Measurements from ENCODE around the gene DCUN1D2. TPM values are rescaled to one million over a fixed set of nuclear protein-coding genes. Genes with fewer than 3 reads are reported as not detected.

The DCUN1D2 gene
- total and polyA plus RNA-seq, 5 donors, result 91.6 to 160 (median 136) TPM

DNA sequence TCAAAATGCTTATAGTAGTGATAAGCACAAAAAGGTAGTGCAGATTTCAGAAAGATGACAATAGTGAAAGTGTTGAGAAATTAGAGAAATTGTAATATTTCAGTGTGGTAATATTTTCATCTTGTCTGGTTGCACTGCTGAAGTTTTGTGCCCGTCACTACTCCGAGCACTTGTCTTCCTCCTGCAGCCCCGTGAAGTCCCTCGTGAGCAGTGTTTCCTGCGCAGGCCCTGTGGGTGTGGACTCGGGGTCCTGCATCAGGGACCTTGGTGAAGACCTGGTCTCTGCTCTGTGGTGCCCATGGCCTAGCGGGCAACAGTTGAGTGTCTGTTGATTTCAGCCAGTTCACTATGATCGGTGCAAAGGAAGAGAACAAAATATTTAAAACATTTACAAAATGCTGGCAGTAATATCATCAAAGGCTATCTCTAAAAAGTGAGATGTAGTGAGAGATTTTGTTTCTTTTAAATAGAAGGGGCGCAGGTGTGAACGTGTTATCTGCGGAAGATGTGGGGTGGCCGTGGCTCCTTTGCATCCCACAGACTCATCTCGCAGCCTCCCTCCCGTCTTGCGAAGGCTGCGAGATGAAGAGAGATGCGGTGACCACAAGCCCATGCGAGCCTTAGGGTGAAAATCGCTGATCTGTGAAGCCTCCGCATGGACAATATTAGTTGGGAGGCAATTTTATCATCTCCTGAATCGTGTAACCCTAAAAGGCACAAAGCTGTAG is 27.7 kb upstream of the DCUN1D2 start:
- no peaks in the 10 kb centered on the region for H3K4me1 ChIP-seq (ENCODE audit: control insufficient read depth, insufficient read depth, low read length)
- no peak overlapping the region for H3K27ac ChIP-seq (ENCODE audit: low read length)
- 93% methylated on average over 21 of the region's 21 CpGs for WGBS
- peak in 1 of 3 donors; percentile 14 for DNase-seq
- no peaks in the 10 kb centered on the region for H3K27me3 ChIP-seq (ENCODE audit: control insufficient read depth, insufficient read depth)
- H3K4me3 ChIP-seq (ENCODE audit: low read length), result no peak overlapping the region
- H3K9me3 ChIP-seq (ENCODE audit: control insufficient read depth, low read length), result no peaks in the 10 kb centered on the region
- no peak for ATAC-seq
- intact Hi-C loops (cut with DNase I), result no loop called here

DNA sequence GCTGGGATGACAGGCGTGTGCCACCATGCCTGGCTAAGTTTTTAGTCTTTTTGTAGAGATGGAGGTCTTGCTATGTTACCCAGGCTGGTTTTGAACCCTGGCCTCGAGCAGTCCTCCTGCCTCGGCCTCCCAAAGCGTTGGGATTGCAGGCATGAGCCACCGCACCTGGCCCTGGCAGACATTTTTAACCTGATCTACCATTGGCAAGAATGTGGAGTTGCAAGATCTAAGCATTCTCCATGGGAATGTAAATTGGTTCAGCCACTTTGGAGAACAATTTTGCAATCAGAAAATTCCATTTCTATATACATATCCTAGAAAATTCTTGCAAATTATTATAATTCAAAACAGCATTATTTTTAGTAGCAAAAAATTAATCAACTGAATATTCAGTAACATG is 24.3 kb upstream of the DCUN1D2 start:
- intact Hi-C loops (cut with DNase I), result no loop called here
- no peaks in the 10 kb centered on the region for H3K4me1 ChIP-seq (ENCODE audit: control insufficient read depth, insufficient read depth, low read length)
- no peaks in the 10 kb centered on the region for H3K9me3 ChIP-seq (ENCODE audit: control insufficient read depth, low read length)
- no peak overlapping the region for H3K4me3 ChIP-seq (ENCODE audit: low read length)
- no peak overlapping the region for H3K27ac ChIP-seq (ENCODE audit: low read length)
- ATAC-seq (no peak), DNase-seq (no peak)
- WGBS, result 96% methylated on average over 5 of the region's 5 CpGs
- H3K27me3 ChIP-seq (ENCODE audit: control insufficient read depth, insufficient read depth), result no peaks in the 10 kb centered on the region

DNA sequence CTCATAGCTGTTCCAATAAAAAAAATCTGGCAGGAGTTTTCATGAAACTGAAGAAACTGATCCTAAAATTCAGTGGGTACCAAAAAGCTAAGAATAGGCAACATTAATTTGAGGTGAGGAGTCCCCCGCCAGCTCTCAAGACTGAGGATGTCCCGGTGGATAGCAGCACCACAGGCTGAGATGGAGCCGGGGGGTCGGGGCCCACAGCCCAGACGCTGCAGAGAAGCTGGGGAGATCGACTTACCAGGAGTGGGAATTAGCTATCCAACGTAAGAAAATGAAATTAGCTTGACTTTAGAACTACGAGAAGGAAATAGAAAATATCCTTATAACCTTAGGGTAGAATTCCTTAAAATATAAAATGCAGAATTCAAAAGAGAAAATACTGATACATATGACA is 23.2 kb upstream of the DCUN1D2 start:
- H3K27ac ChIP-seq (ENCODE audit: low read length), result no peak overlapping the region
- 84% methylated on average over 8 of the region's 8 CpGs for WGBS
- H3K9me3 ChIP-seq (ENCODE audit: control insufficient read depth, low read length), result no peaks in the 10 kb centered on the region
- no peaks in the 10 kb centered on the region for H3K27me3 ChIP-seq (ENCODE audit: control insufficient read depth, insufficient read depth)
- intact Hi-C loops (cut with DNase I), result no loop called here
- H3K4me1 ChIP-seq (ENCODE audit: control insufficient read depth, insufficient read depth, low read length), result no peaks in the 10 kb centered on the region
- no peak overlapping the region for H3K4me3 ChIP-seq (ENCODE audit: low read length)
- ATAC-seq (no peak), DNase-seq (no peak)

DNA sequence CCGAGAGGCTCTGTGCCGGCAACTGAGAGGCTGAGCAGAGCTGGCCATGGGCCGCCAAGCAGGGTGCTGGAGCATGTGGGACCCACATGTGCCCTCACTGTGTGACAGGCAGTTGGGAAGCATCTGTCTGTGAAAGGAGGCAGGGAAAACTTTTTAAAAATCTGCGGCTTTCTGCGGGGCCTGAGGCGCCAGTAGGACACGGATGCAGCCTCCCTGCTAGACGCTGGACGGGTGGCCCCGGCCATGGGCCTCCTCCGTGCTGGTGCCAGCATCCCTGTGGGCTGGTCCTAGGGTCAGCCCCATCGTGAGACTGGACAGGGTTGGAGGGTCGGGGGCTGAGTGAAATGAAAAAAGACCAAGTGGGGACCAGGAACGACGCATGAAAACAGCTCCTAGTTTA is 20.9 kb upstream of the DCUN1D2 start:
- Histone ChIP-seq H3K27ac (ENCODE audit: low read length) (no peak overlapping the region), H3K27me3 (ENCODE audit: control insufficient read depth, insufficient read depth) (no peaks in the 10 kb centered on the region), H3K4me3 (ENCODE audit: low read length) (no peak overlapping the region), H3K4me1 (ENCODE audit: control insufficient read depth, insufficient read depth, low read length) (no peaks in the 10 kb centered on the region), H3K9me3 (ENCODE audit: control insufficient read depth, low read length) (no peaks in the 10 kb centered on the region)
- WGBS, result 95% methylated on average over 15 of the region's 15 CpGs
- intact Hi-C loops (cut with DNase I), result no loop called here
- ATAC-seq, result no peak
- DNase-seq, result no peak

DNA sequence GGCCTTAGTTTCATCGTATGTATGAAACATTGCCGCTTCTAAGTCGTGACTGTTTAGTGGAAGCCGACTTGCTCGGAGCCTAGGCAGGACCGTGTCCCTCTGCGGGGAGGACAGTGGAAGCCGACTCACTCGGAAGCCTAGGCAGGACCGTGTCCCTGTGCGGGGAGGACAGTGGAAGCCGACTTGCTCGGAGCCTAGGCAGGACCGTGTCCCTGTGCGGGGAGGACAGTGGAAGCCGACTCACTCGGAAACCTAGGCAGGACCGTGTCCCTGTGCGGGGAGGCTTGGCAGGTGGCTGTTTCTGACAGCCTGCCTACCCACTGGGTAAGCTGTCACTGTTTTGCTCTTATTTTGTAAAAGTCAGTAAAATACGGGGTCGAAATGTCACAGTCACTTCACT is 20.4 kb upstream of the DCUN1D2 start:
- Histone ChIP-seq H3K4me1 (ENCODE audit: control insufficient read depth, insufficient read depth, low read length) (no peaks in the 10 kb centered on the region), H3K9me3 (ENCODE audit: control insufficient read depth, low read length) (no peaks in the 10 kb centered on the region), H3K27ac (ENCODE audit: low read length) (no peak overlapping the region), H3K27me3 (ENCODE audit: control insufficient read depth, insufficient read depth) (no peaks in the 10 kb centered on the region), H3K4me3 (ENCODE audit: low read length) (no peak overlapping the region)
- 94% methylated on average over 21 of the region's 21 CpGs for WGBS
- DNase-seq (no peak), ATAC-seq (no peak)
- intact Hi-C loops (cut with DNase I), result no loop called here

DNA sequence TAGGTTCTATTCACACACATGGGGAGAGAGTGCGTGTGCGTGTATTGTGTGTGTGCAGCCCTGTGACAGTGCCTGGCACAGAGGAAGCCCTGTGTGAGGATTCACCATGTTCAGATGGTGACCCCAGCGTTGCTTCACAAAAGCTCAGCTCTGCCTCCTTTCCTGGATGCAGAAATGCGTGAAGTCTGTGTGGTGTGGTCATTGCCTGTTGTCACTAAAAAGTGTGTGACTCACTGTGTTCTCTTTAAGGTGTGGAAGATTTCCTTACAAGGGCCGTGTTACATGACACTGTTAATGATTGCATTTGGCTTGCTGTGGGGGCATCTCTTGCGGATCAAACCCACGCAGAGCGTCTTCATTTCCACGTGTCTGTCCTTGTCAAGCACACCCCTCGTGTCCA is 19.5 kb upstream of the DCUN1D2 start:
- no peak overlapping the region for H3K27ac ChIP-seq (ENCODE audit: low read length)
- no peaks in the 10 kb centered on the region for H3K9me3 ChIP-seq (ENCODE audit: control insufficient read depth, low read length)
- DNase-seq (no peak), ATAC-seq (no peak)
- H3K4me3 ChIP-seq (ENCODE audit: low read length), result no peak overlapping the region
- WGBS, result 92% methylated on average over 10 of the region's 10 CpGs
- no peaks in the 10 kb centered on the region for H3K27me3 ChIP-seq (ENCODE audit: control insufficient read depth, insufficient read depth)
- no peaks in the 10 kb centered on the region for H3K4me1 ChIP-seq (ENCODE audit: control insufficient read depth, insufficient read depth, low read length)
- intact Hi-C loops (cut with DNase I), result no loop called here

DNA sequence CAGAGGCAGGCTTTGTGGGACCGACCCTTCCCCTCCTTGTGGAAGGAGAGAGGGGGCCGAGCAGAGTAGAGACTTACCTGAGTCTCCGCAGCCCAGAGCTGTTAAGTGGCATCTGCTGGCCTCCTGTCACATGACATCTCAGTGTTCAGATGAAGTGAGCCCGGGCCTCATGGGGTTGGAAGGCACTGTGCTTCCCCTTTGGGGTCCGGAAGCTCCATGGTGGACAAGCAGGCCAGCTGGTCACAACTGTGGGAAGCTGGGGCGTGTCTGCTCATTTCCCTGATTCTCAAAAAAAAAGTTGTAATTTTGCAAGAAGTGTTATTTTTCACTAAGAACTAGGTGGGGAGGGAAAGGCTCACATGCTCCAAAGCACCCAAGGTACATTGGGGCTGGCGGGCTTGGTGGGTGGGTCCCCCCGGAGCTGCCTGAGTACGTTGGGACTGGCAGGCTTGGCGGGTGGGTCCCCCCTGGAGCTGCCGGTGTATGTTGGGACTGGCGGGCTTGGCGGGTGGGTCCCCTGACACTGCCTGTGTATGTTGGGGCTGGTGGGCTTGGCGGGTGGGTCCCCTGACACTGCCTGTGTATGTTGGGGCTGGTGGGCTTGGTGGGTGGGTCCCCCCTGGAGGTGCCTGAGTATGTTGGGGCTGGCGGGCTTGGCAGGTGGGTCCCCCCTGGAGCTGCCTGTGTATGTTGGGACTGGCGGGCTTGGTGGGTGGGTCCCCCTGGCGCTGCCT is 18.2 kb upstream of the DCUN1D2 start:
- WGBS, result 92% methylated on average over 17 of the region's 17 CpGs
- no peak overlapping the region for H3K4me3 ChIP-seq (ENCODE audit: low read length)
- intact Hi-C loops (cut with DNase I), result no loop called here
- DNase-seq (no peak), ATAC-seq (peak in 1 of 2 donors; percentile 35)
- H3K4me1 ChIP-seq (ENCODE audit: control insufficient read depth, insufficient read depth, low read length), result no peaks in the 10 kb centered on the region
- no peaks in the 10 kb centered on the region for H3K27me3 ChIP-seq (ENCODE audit: control insufficient read depth, insufficient read depth)
- H3K9me3 ChIP-seq (ENCODE audit: control insufficient read depth, low read length), result no peaks in the 10 kb centered on the region
- no peak overlapping the region for H3K27ac ChIP-seq (ENCODE audit: low read length)

DNA sequence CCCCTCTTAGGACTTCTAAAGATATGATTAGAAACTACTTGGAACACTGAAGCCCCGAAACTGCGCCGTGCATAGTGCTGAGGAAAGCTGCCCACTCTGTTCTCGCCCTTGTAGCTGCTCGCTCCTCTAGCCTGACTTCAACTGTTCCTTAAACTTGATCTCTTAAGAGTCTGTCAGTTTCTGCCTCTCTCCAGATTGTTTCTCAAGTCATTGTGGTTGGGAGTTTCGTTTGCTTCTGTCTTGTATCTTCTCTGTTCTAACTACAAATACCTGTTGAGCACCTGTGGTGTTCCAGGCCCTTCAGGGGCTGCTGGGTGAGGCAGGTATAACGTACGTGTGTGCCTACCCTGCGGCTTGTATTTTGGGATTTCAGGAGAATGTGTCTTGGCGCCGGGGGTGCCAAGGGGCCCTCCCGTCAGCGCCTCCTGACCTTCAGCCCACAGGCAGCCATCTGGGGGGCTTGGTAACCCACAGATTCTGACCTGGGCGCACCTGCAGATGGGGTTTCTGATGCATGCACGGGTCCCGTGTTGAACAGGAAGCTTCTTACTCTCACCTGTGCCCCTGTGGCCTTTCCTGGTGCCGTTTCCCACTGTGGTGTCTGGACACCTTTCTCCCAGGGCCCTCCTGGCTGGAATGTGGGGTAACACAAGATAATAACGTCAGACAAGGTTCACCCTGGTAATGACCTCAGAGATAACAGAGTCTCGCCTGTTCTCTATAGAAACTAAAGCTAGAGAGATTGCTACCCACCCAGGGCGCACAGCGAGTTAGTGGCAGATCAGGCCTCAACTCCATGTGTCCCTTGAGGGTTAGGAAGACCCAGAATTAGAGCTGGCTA is 17.2 kb upstream of the DCUN1D2 start:
- DNase-seq (no peak), ATAC-seq (no peak)
- H3K4me1 ChIP-seq (ENCODE audit: control insufficient read depth, insufficient read depth, low read length), result no peaks in the 10 kb centered on the region
- H3K9me3 ChIP-seq (ENCODE audit: control insufficient read depth, low read length), result no peaks in the 10 kb centered on the region
- no peak overlapping the region for H3K4me3 ChIP-seq (ENCODE audit: low read length)
- intact Hi-C loops (cut with DNase I), result no loop called here
- no peak overlapping the region for H3K27ac ChIP-seq (ENCODE audit: low read length)
- no peaks in the 10 kb centered on the region for H3K27me3 ChIP-seq (ENCODE audit: control insufficient read depth, insufficient read depth)
- WGBS, result 83% methylated on average over 21 of the region's 21 CpGs

DNA sequence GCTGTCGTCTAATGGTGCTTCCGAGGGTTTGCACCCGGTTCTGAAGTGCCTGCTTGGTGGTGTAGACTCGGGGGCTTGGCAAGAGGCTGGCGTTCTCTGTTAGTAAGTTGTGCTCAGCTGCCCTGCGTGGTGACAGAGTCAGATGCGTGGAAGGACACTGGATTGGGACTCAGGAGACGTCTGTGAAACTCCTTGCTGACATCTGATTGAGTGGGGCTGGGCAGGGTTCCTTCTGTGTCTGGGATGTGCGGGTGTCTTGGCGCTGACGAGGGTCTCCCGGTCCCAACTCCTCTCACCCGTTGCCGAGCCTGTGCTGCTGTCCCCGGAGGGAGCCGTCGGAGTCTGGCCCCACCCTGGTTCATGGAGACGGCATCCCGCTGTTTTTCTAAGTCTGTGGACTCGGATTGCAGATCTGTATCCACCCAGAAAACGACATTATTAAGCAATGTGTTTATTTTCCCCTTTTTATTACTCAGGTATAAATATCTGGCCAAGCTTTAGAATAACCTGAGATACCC is 16.4 kb upstream of the DCUN1D2 start:
- H3K27me3 ChIP-seq (ENCODE audit: control insufficient read depth, insufficient read depth), result no peaks in the 10 kb centered on the region
- ATAC-seq, result peak in 1 of 2 donors; percentile 17
- WGBS, result 69% methylated on average over 21 of the region's 21 CpGs

DNA sequence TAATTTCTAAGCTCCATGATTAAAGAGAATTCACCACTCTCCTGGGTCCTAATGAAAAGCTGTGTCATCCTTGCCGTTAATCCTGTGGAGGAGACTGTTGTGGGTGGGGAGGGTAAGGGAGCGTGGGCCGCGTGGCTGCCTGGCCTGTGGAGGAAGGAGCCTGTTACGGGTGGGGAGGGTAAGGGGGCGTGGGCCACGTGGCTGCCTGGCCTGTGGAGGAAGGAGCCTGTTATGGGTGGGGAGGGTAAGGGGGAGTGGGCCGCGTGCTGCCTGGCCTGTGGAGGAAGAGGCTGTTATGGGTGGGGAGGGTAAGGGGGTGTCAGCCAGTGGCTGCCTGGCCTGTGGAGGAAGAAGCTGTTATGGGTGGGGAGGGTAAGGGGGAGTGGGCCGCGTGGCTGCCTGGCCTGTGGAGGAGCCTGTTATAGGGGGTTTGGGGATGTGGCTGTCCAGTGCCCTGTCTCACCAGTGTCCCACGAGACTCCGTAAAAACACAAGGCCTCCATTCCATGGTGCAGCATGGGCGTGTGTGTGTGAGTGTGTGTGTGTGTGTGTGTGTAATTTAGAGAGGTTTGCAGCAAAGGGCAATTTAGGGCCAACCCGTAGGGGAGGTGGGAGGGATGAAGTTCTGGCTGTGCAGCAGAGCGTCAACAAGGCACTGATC is 15.6 kb upstream of the DCUN1D2 start:
- Histone ChIP-seq H3K4me1 (ENCODE audit: control insufficient read depth, insufficient read depth, low read length) (no peaks in the 10 kb centered on the region), H3K27me3 (ENCODE audit: control insufficient read depth, insufficient read depth) (no peaks in the 10 kb centered on the region), H3K27ac (ENCODE audit: low read length) (no peak overlapping the region), H3K9me3 (ENCODE audit: control insufficient read depth, low read length) (no peaks in the 10 kb centered on the region), H3K4me3 (ENCODE audit: low read length) (no peak overlapping the region)
- ATAC-seq (peak; percentile 41 to 46), DNase-seq (peak in 1 of 3 donors; percentile 70)
- WGBS, result 42% methylated on average over 16 of the region's 16 CpGs
- intact Hi-C loops (cut with DNase I), result no loop called here

More for the DNA sequence above, 16.4 kb upstream of the DCUN1D2 start:
- Histone ChIP-seq H3K9me3 (ENCODE audit: control insufficient read depth, low read length) (no peaks in the 10 kb centered on the region), H3K27ac (ENCODE audit: low read length) (no peak overlapping the region), H3K4me1 (ENCODE audit: control insufficient read depth, insufficient read depth, low read length) (no peaks in the 10 kb centered on the region), H3K4me3 (ENCODE audit: low read length) (no peak overlapping the region)
- intact Hi-C loops (cut with DNase I), result no loop called here
- peak in 1 of 3 donors; percentile 54 for DNase-seq
